Fibroblast of skin of back (primary cell): Measurements from ENCODE around the gene ARHGEF3.

Experiments used
- DNase-seq: peaks from one replicate; pipeline ENCODE4 v3.0.0-alpha.2; 2013

Gene ARHGEF3

GRCh38 chr3:56822501-56822900, 20.8 kb upstream of the ARHGEF3 start:
- DNase-seq: no peak

DNA sequence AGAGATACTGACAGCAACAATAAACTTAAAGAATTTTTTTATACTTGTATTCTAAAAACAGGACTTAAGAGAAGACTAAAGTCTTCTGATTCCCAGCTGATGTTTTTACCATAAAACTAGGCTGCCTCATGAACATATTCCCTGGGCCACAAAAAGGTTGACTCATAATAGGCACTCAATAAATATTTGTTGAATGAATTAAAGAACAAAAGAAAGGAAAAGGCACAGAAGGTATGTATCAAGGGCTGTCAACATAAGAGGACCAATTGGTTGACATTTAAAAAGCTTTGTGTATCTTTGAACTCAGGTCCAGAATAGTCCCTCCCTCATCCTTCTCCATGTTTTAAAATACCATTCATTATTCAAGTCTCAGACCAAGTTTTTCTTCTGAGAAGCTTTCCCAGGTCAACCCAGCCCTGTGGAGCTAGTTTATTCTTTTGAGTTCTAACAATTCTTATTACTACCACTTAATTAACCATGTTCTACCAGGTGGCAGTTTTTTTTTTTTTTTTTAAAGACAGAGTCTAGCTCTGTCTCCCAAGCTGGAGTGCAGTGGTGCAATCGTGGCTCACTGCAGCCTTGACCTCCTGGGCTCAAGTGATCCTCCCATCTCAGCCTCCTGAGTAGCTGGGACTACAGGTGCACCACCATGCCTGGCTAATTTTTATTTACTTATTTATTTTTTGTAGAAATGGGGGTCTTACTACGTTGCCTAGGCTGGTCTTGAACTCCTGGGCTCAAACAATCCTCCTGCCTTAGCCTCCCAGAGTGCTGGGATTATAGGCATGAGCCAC, 17.5 kb upstream of the ARHGEF3 start:
- DNase-seq: no peak

DNA sequence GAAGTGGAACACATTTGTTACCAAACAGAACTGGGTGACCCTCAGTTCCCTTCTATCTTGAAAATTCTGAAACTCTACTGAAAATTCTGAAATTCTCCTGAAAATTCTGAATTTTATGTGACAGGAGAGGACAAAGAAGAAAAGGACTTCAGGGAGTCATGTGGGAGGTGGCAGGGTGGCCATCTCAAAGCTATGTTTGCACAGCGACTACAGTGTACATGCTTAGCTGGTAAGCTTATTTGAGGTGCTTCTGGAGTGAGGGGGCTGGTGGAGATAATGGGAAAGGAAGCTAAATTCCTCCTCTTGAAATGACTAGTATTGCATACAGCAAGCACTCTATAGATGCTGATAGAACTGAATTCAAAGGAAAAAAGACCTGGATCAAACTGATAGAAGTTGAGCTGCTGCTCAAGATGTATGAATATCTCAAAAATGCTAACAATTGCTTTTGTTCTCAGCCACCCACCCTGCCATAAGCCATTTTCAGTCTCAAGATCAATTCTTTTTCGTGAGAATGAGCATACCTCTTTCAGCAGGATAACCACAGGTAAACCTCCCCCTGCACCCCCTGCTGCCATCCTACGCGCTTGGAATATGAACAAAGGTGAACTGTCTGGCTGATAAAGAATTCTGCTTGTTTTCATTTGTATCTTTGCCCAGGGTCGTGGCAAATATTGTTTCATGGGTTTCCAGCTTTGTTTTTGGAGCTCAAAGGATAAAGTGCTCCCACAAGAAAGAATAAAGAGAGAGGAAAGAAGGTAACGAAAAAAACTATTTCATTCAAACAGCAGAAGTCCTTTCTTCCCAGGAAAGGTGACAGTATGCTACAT, 16.6 kb upstream of the ARHGEF3 start:
- no peak for DNase-seq

- DNase-seq: no peak
Observed at GRCh38 chr3:56817646-56818045, 15.9 kb upstream of the ARHGEF3 start.

GRCh38 chr3:56816061-56816460, 14.3 kb upstream of the ARHGEF3 start:
- DNase-seq: no peak

DNA sequence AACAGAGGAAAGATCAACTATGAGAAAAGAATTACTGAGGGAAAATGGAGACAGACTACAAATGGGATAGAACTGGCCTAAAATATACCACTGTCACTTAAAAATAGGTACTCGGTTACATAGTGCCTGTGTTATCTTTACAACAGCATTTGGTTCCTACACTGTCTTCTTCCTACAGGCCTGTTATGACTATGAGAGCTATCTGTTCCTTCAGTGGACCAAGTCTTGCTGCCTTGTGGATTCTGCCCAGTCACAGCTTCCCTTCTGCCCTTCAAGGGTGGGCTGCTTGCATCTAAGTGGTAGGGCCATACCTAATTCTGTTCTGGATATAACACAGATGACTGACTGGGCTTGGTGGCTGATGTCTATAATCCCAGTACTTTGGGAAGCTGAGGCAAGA, 13.8 kb upstream of the ARHGEF3 start:
- DNase-seq: no peak

GRCh38 chr3:56813653-56813960, 11.9 kb upstream of the ARHGEF3 start:
- no peak for DNase-seq

DNA sequence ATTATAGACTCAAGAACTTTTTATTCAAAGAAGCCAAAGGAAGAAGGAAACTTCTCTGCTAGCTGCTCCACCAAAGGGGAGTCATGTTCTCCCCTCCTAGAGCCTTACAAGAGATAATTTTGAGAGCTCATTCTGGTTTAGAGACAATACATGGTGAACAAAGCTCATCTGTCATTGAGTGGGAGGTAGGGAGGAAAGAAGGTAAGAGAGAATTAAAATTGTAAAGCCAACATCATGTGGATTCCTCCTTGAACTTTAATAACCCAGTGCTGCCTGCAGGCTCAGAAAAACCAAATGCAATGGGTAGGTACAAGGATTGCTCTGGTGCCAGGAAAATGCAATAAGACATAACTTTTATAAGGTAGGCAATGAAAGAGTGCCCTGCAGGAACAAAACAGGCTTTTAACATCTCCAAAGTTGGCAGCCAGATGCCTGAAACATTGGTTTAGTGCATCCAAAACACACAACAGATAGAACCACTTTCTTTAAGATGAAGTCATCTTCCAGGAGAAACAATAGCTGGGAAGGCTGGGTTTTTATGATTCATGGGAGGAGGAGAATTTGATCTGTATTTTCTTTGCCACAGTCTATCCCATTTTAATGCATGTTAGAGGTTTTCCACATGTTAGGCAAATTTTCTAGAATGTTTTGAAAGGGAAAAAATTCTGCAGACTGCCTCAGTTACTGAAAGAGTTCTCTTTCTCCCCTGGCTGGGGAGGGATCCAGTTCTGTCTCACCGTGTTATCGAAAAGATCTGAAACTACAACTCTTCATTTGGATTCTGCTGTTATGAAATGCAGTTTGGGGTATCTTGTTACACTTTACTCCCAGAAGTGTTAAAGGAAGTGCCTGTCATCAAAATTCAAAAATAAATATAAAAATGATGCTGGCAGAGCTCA, 11.3 kb upstream of the ARHGEF3 start:
- peak; percentile 42 for DNase-seq

DNA sequence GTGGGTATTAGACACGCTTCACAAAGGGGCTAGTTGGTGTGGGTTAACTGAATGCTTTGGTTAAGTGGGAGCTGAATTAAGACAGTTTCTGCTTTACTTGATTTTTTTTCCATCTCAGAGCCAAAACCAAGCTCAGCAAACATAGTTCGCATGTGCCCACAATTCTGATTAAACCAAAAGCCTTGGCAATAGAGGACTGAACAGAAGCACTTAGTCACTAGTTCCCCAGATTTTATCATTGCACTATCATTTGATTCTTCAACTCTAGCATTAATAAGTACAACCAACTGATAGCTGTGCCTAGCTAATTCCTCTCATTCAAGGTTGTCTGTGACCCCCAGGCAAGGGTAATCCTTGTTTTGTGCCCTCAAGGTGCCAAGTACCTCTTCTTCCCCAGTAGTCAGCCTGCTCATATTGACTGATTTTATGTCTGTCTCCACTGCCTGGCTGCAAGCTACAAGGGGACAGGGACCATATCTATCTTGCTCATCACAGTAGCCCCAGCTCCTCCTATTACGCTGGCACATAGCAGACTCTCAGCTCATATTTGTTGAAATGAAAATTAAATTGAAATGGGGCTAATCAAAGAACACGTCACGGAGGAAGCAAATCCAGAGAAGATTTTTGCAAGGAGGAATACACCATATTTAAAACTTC, 9.9 kb upstream of the ARHGEF3 start:
- no peak for DNase-seq

- no peak for DNase-seq
Observed at GRCh38 chr3:56810577-56811545, 9.1 kb upstream of the ARHGEF3 start.

GRCh38 chr3:56806407-56806806, 4.7 kb upstream of the ARHGEF3 start:
- no peak for DNase-seq

DNA sequence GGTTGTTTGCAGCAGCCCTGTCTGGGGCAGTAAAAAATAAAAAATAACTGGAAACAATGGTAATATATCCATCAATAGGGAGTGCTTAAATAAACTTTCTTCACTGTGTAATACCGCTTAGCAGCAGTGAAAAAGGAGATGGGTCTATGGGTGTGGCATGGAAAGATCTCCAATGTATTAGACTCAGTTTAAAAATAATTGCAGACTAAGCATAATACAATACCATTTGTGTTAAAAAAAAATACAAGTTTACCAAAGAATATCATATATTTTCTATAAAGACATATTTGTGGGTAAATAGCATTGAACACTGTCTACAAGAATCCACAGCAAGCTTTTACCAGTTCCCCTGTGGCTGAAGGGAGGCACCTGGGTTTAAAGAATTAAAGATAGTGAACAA, 1.0 kb upstream of the ARHGEF3 start:
- no peak for DNase-seq

DNA sequence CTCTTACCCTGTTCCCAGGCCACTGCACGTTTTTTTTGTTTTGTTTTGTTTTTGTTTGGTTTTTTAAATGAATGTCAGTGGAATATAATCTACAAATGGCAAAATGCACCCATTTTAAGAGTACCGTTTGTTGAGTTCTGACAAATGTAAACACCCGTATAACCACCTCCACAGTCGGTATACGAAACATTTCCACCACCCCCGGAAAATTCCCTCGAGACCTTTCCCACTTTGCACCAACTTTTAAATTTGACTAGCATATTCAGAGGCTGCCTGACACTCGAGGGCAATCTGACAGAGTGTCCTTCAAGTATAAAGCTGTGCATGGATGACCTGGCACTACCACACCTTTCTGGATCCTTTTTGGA, 613 bp upstream of the ARHGEF3 start:
- DNase-seq: no peak

DNA sequence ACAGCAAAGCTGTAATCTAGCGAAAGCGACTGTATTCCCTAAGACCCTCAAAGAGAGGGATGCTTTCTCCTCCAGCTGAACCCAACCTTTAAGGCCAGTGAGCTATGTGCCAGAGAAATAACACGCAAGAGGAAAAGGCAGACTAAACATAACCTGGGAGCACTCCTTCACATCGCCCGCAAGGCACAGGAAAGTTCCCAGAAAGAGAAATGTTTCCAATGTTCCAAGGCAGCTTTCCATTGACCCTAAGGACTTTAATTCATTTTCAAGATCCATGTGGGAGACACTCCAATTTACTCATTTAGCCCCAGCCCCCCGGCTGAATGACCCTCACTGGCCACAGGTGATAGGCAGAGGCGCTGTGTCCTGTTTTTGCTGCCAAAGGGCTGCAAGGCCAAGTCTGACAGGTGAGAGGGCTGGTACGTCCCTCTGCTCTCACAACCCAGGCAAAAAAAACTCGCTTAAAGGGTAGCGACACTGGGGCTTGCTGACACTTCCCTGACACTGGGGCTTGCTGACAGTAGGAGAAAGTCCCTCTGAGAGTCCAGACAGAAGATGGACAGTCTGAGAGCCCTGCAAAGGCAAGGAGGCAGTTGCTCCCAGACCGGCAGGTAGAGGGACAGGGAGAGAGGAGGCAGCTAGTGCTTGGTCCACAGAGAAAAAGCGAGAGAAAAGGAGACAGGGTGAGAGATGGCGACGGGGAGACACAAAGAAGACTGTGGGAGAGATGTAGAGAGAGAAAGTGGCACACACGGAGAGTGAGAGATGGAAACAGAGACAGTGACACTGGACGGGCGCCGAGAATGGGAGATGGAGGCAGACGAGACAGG, 702 bp downstream of the ARHGEF3 start:
- DNase-seq: no peak

GRCh38 chr3:56800130-56800831, 1.5 kb downstream of the ARHGEF3 start:
- DNase-seq: no peak

- peak; percentile 51 for DNase-seq
Observed at GRCh38 chr3:56799251-56799882, 2.4 kb downstream of the ARHGEF3 start.

GRCh38 chr3:56796996-56797395, 4.8 kb downstream of the ARHGEF3 start:
- DNase-seq: no peak

DNA sequence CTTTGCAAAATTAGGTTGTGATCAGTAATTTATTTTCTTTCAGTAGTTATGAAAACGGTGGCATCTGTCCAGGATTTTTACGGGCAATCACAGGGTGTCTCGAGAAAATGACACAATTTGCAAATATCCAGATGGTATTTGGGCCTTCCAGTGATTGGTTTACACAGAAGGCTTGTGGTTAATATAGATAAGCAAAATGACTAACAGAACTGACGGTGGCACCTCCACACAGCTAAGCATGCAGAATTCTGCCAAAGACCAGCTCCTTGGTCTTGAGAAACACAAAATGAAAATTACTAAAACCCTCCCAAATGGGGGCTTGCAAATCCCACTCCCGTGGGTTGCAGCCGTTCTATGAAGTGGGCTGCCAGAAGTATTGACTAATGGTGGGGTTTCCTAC, 5.5 kb downstream of the ARHGEF3 start:
- peak; percentile 42 for DNase-seq

- DNase-seq: no peak
Observed at GRCh38 chr3:56795829-56796185, 5.9 kb downstream of the ARHGEF3 start.
